HUES64 (cell line): ENCODE results near the gene TECR.
A peak's percentile ranks its signal among the peaks of the same experiment; 100 is the strongest.
"Not testable (repeated sequence)": the region's sequence is repeated elsewhere in the genome, so short reads cannot be mapped to it uniquely, and the experiment has no call there.

Experiments
- H3K27ac ChIP-seq: 2 replicates; pipeline ENCODE4 v1.7.0; 2013; ENCODE audit warnings: low read depth, low read length, inconsistent platforms
- H3K27me3 ChIP-seq: 2 replicates; pipeline ENCODE4 v1.6.1; 2013; ENCODE audit warnings: mild to moderate bottlenecking, low read length; ENCODE audit not compliant: insufficient read depth
- H3K36me3 ChIP-seq: 2 replicates; pipeline ENCODE4 v1.6.1; 2013; ENCODE audit warnings: mild to moderate bottlenecking, low read length; ENCODE audit not compliant: insufficient read depth
- H3K4me1 ChIP-seq: 2 replicates; pipeline ENCODE4 v1.6.1; 2013; ENCODE audit warnings: mild to moderate bottlenecking, low read length, moderate library complexity; ENCODE audit not compliant: insufficient read depth
- H3K4me3 ChIP-seq: 2 replicates; pipeline ENCODE4 v1.5.1; 2013; ENCODE audit warnings: mild to moderate bottlenecking, low read length, moderate library complexity
- H3K9ac ChIP-seq: 2 replicates; pipeline ENCODE4 v1.6.1; 2013; ENCODE audit warnings: mild to moderate bottlenecking, low read depth, low read length
- H3K9me3 ChIP-seq: 2 replicates; pipeline ENCODE4 v1.6.1; 2013; ENCODE audit warnings: low read depth, low read length; ENCODE audit not compliant: insufficient read depth
- WGBS: fragments of 150-250, 120-280 bp; methylation state at CpG from one replicate; pipeline ENCODE4 v1.1.7; 2013; ENCODE audit warnings: missing lambda C conversion rate; 5-methylcytosine and 5-hydroxymethylcytosine counted together

The TECR gene

DNA sequence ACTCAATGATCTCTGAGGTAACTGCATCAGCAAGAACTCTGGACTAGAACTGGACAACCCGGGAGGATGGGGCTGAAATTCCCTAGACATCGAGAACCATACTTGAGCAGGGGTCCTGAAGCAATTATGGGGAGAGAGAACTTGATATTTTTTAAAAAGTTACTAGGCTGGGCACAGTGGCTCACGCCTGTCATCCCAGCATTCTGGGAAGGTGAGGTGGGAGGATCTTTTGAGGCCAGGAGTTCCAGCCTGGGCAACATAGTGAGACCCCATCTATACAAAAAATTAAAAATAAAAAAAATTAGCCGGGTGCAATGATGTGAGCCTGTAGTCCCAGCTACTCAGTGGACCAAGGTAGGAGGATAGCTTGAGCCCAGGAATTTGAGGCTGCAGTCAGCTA lies 8.9 kb upstream of the TECR start:
- H3K9ac ChIP-seq: no peak overlapping the region

DNA sequence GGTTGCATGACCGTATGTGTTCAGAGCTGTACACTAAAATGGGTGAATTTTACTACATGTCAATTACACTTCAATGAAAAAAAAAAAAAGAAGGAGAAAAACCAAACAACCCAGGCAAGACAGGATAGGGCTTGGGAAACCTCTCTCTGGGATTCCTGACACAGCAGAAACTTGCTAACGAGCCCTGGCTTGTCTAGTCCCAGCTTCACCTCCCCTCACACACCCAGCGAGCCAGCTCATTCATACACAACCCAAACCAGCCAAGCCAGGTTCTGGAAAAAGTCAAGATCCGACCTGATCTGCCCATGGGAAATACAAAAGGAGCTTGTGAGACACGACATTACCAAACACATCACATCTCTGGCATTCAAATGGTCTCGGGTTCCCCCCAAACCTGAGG lies 3.7 kb upstream of the TECR start:
- Histone ChIP-seq H3K9me3 (no peaks in the 10 kb centered on the region), H3K27ac (no peak overlapping the region), H3K27me3 (no peaks in the 10 kb centered on the region), H3K4me1 (0 out of 2 replicates have a peak, but pooled peaks cover 7% of the 10 kb centered on the region), H3K4me3 (no peak overlapping the region), H3K9ac (no peak overlapping the region), H3K36me3 (no peaks in the 10 kb centered on the region)
- WGBS: 64% methylated on average over 5 of the region's 6 CpGs

More for the DNA sequence above, 8.9 kb upstream of the TECR start:
- no peaks in the 10 kb centered on the region for H3K27me3 ChIP-seq
- no peak overlapping the region for H3K4me3 ChIP-seq
- peaks cover 13% of the 10 kb centered on the region for H3K36me3 ChIP-seq
- peaks cover 9% of the 10 kb centered on the region; the same call in 1 of the 2 replicates for H3K4me1 ChIP-seq
- WGBS: 90% methylated on average over 4 of the region's 4 CpGs
- H3K9me3 ChIP-seq: no peaks in the 10 kb centered on the region
- 0 out of 2 replicates have a peak overlapping the region, but pooled peaks have one; percentile 36 for H3K27ac ChIP-seq

DNA sequence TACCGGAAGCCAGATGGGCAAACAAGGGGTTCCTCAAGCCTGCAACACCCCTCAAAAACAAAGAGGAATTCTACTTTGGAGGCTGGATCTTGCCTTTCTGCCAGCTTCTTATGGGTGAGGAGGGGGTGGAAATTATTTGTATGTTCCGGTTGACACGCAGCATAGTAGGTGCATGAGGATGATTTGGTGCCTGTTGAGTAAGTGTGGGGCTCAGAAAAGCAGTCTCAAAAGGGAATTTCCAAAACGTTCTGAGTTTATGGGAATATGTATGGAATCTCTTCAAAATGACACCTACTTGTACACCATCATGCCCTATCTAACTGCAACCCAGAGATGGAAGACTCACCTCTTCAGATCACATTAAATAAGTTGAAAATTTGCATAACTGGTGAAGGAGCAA lies 3.0 kb upstream of the TECR start:
- WGBS: 95% methylated on average over 3 of the region's 4 CpGs
- no peak overlapping the region for H3K9ac ChIP-seq

DNA sequence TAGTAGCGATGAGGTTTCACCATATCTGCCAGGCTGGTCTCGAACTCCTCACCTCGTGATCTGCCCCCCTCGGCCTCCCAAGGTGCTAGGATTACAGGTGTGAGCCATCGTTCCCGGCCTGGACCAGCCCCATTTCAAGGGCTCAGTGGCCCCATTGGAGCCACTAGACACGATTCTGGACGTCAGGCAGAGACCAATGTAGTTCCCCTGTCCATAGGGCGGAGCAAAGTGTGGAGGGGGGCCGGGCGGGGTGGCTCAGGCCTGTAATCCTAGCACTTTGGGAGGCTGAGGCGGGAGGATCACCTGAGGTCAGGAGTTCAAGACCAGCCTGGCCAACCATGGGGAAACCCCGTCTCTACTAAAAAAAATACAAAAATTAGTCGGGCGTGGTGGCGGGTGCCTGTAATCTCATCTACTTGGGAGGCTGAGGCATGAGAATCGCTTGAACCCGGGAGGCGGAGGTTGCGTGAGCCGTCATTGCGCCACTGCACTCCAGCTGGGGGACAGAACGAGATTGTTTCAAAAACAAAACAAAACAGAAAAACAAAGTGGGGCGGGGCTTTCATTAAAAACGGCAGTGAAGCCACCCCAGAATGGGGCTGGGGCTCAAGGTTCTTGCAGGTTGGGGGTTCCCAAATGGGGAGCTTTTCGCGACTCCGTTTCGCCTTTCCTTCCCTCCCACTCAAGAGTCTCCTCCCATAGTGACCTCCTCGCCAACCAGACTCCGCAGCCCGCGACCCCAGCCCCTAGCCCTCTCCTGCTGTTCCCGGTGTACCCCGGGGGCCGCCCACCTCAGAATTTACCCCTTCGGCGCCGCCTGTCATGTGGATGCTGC lies 758 bp upstream of the TECR start:
- 55% methylated on average over 39 of the region's 39 CpGs for WGBS
- H3K27ac ChIP-seq: no peak overlapping the region
- H3K27me3 ChIP-seq: no peaks in the 10 kb centered on the region
- H3K9ac ChIP-seq: no peak overlapping the region
- H3K4me1 ChIP-seq: 0 out of 2 replicates have a peak, but pooled peaks cover 7% of the 10 kb centered on the region
- H3K9me3 ChIP-seq: no peaks in the 10 kb centered on the region
- peak overlapping the region; percentile 54 for H3K4me3 ChIP-seq
- H3K36me3 ChIP-seq: no peaks in the 10 kb centered on the region

More for the DNA sequence above, 3.0 kb upstream of the TECR start:
- Histone ChIP-seq H3K27me3 (no peaks in the 10 kb centered on the region), H3K4me3 (no peak overlapping the region), H3K4me1 (0 out of 2 replicates have a peak, but pooled peaks cover 7% of the 10 kb centered on the region), H3K27ac (no peak overlapping the region), H3K9me3 (no peaks in the 10 kb centered on the region), H3K36me3 (no peaks in the 10 kb centered on the region)

DNA sequence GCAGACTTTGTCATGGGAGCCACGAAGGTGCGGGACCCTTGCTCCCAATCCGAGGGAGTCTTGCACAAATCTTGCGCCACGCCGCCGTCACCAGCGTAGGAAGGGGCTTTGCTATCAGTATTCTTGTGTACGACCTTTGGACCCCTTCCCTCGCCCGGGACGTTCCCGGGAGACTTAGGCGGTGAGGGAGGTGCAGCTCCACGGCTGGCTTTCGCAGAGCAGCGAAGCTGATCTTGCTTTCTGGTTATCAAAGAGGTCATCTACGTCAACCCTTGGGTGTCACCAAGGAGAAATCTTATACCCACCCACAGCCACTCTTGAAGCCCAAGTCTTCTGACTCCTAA lies 583 bp downstream of the TECR start:
- peak overlapping the region; percentile 81 for H3K4me3 ChIP-seq
- H3K36me3 ChIP-seq: no peaks in the 10 kb centered on the region
- 2% methylated on average over 18 of the region's 18 CpGs for whole genome bisulfite sequencing
- H3K9me3 ChIP-seq: no peaks in the 10 kb centered on the region
- H3K27ac ChIP-seq: peak overlapping the region; percentile 56
- 0 out of 2 replicates have a peak, but pooled peaks cover 7% of the 10 kb centered on the region for H3K4me1 ChIP-seq
- H3K9ac ChIP-seq: peak overlapping the region; percentile 84
- no peaks in the 10 kb centered on the region for H3K27me3 ChIP-seq

DNA sequence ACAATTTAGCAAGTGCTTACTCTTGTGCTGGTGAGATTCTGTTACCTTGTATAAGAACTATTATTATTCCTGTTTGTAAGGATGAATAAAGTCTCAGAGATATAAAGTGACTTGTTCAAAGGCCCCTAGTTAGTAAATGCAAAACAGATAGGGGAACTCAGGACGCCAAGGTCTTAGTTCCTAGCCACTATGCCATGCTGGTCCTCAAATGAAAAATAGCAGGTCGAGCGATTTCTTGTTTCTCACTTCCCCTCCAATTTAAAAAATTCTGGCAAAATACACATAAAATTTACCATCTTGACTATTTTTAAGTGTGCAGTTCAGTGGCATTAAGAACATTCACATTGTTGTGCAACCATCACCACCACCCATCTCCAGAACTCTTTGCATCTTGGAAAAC lies 1.1 kb downstream of the TECR start:
- Histone ChIP-seq H3K9me3 (no peaks in the 10 kb centered on the region), H3K9ac (no peak overlapping the region), H3K4me3 (peak overlapping the region; percentile 81), H3K36me3 (no peaks in the 10 kb centered on the region), H3K27me3 (no peaks in the 10 kb centered on the region), H3K4me1 (0 out of 2 replicates have a peak, but pooled peaks cover 7% of the 10 kb centered on the region), H3K27ac (no peak overlapping the region)
- WGBS: 86% methylated on average over 3 of the region's 3 CpGs

DNA sequence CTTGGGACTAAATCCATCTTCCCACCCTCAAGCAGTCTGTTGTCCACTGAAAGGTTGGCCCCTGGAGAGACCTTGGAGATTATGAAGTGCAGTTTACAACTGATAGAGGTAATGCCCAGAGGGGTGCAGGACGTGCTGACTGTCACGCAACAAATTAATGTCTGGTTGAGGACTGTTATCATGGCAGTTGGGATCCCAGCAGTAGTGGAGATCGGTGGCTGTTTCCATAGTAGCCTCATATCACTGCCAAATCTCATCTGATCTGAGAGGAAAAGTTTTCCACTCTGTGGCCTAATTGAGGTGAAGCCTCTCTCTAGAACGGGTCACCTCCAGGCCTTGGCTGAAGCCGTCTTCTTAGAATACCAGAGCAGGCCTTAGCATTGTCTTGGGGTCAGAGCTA lies 4.1 kb downstream of the TECR start:
- Histone ChIP-seq H3K9ac (no peak overlapping the region), H3K4me3 (no peak overlapping the region), H3K36me3 (no peaks in the 10 kb centered on the region), H3K27ac (no peak overlapping the region), H3K9me3 (no peaks in the 10 kb centered on the region), H3K4me1 (peaks cover 11% of the 10 kb centered on the region), H3K27me3 (no peaks in the 10 kb centered on the region)
- 95% methylated on average over 5 of the region's 5 CpGs for WGBS

DNA sequence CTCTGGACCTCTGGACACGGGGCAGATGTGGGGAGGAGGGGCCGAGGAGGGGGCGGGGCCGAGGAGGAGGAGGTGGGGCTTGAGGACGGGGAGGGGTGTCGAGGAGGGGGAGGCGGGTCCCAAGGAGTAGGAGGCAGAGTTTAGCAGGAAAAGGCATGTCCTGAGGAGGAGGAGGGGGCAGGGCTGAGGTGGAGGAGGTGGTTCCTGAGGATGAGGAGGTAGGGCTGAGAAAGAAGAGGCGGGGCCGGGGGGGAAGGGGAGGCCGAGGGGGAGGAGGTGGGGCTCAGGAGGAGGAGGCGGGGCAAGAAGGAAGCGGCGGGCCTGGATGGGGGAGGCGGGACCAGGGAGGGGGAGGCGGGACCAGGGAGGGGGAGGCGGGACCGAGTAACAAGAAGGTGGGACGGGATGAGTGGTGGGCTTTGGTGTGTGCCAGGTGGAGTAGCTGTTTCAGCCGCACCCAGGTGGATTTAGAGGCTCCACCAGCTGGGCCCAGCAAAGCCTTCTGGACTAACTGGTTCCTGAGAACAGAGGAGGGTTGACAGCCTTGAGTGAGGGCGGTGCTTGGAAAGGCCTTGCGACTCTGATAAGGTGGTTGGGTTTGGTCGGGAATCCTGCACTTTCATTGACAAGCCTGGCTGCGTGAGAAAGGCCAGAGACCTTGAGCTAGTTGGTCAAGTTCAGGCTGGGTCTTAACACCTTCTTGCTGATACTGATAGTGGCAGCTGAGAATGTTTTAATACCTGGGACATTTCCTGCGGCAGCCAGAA lies 7.7 kb downstream of the TECR start:
- Histone ChIP-seq H3K9ac (no peak overlapping the region), H3K27me3 (no peaks in the 10 kb centered on the region), H3K27ac (no peak overlapping the region), H3K4me1 (peaks cover 7% of the 10 kb centered on the region), H3K36me3 (no peaks in the 10 kb centered on the region), H3K9me3 (no peaks in the 10 kb centered on the region), H3K4me3 (peak overlapping the region; percentile 25; the same call in 1 of the 2 replicates)
- 13% methylated on average over 24 of the region's 24 CpGs for WGBS

DNA sequence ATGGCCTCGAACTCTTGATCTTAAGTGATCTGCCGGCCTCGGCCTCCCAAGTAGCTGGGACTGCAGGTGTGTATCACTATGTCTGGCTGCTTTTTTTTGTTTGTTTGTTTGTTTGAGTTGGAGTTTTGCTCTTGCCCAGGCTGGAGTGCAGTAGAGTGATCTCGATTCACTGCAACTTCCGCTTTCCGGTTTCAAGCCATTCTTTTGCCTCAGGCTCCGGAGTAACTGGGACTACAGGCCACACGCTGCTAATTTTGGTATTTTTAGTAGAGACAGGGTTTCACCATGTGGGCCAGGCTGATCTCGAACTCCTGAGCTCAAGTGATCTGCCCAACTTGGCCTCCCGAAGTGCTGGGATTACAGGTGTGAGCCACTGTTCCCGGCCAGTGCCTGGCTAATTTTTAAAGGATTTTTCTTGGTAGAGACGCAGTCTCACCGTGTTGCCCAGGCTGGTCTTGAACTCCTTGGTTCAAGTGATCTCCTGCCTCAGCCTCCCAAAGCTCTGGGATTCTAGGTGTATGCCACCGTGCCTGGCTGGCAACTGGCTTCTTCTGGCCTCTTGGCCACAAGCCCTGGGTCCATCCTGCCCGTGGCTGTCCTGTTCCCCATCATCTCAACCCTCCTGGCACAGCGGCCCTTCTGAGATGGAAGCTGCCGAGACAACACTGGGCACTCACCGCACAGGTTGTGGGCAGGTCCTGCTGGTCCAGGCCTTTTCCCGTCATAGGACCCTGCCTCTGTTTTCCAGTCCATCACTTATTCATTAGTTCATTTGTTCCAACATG lies 11.5 kb downstream of the TECR start:
- no peaks in the 10 kb centered on the region for H3K27me3 ChIP-seq
- H3K9me3 ChIP-seq: no peaks in the 10 kb centered on the region
- no peak overlapping the region for H3K27ac ChIP-seq
- H3K9ac ChIP-seq: no peak overlapping the region
- H3K4me3 ChIP-seq: no peak overlapping the region
- peaks cover 7% of the 10 kb centered on the region for H3K4me1 ChIP-seq
- 94% methylated on average over 19 of the region's 19 CpGs for WGBS
- no peaks in the 10 kb centered on the region for H3K36me3 ChIP-seq

DNA sequence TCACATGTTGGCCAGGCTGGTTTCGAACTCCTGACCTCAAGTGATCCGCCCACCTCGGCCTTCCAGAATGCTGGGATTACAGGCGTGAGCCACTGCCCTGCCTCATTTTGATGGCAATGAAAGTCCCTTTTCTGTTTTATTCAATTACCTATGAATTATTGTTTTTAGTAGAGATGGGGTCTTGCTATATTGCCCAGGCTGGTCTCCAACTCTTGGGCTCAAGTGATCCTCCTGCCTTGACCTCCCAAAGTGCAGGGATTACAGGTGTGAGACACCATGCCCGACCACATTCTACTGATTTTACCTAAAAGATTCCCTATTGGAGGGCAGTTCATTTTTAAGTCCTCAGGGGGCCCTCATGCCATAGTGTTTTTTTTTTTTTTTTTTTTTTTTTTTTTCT lies 12.6 kb downstream of the TECR start:
- not testable (repeated sequence) for H3K36me3 ChIP-seq, H3K9ac ChIP-seq, H3K9me3 ChIP-seq, H3K4me1 ChIP-seq, H3K27me3 ChIP-seq, H3K4me3 ChIP-seq, H3K27ac ChIP-seq
- WGBS: 96% methylated on average over 5 of the region's 5 CpGs
